Measurements from ENCODE around the gene ARF1. TPM values are rescaled to one million over a fixed set of nuclear protein-coding genes. Genes with fewer than 3 reads are reported as not detected.

ARF1 gene
- total and polyA plus RNA-seq, 10 of the 15 experiments (the other 5 are each of a cell fraction or from before 2014, with no cell fraction given): 48.4 to 508 (median 283) TPM

DNA sequence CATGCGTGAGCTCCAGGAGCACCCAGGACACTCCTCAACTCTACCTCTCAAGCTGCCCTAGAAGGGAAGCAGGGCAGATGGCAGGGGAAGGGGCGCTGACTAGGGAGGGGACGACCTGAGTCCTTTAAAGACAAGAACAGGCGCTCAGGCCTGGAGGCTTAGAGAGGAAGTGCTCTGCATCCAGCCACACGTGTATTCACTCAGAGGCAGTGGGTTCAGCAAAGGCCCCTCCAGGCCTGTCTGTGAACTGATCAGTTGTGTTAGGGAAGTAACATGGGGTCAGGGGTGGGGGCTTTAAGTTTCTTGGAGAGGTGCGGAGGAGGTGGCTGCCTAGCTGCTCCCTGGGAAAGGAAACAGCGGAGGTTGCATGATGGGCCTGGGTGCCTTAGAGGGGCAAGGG lies 37.1 kb upstream of the ARF1 start:
- ChIA-PET SMC1A (ENCODE audit: uncharacterized antibody, unreplicated experiment) (no interaction called here), RAD21 (ENCODE audit: unreplicated experiment) (no interaction called here), POLR2A (interaction anchor here (0.6 kb wide), 1 partner anchor 1260 kb away, joined by 11 read pairs; no protein-coding TSS in a partner anchor), CTCF (no interaction called here)
- Histone ChIP-seq H3K4me2 (ENCODE audit: control insufficient read depth, insufficient read depth) (no peak overlapping the region), H3K27ac (ENCODE audit: control insufficient read depth, insufficient read depth) (no peak overlapping the region), H3K79me2 (ENCODE audit: control insufficient read depth, insufficient read depth, low read length) (no peaks in the 10 kb centered on the region), H3K36me3 (ENCODE audit: control insufficient read depth in 2 of 2, insufficient read depth in 2 of 2, low read length in 1 of 2) (no peaks in the 10 kb centered on the region), H3K9me3 (replicated peaks; ENCODE audit: control insufficient read depth, insufficient read depth, low read length) (no peaks in the 10 kb centered on the region), H3K4me3 (no peak overlapping the region), H3K4me1 (ENCODE audit: control insufficient read depth, insufficient read depth, low read length) (no peaks in the 10 kb centered on the region), H3K9ac (ENCODE audit: control insufficient read depth, insufficient read depth, low read length) (no peak overlapping the region), H2AFZ (ENCODE audit: control insufficient read depth, low read depth, low read length) (no peak overlapping the region), H4K20me1 (ENCODE audit: control insufficient read depth, insufficient read depth) (no peaks in the 10 kb centered on the region; the same call in 1 of the 2 replicates), H3K27me3 (replicated peaks in 1 of 2; ENCODE audit: control insufficient read depth in 2 of 2, insufficient read depth in 2 of 2, low read length in 1 of 2) (peaks cover 0 to 5% of the 10 kb centered on the region in 2 experiments; a peak in 2 of 4 replicates)
- BruUV-seq (replicated peaks): no TSS peak
- DNase-seq (ENCODE audit: low read depth, low spot score) (no peak), FAIRE-seq (no peak), ATAC-seq (no peak)
- TF ChIP-seq, protein P1, sequence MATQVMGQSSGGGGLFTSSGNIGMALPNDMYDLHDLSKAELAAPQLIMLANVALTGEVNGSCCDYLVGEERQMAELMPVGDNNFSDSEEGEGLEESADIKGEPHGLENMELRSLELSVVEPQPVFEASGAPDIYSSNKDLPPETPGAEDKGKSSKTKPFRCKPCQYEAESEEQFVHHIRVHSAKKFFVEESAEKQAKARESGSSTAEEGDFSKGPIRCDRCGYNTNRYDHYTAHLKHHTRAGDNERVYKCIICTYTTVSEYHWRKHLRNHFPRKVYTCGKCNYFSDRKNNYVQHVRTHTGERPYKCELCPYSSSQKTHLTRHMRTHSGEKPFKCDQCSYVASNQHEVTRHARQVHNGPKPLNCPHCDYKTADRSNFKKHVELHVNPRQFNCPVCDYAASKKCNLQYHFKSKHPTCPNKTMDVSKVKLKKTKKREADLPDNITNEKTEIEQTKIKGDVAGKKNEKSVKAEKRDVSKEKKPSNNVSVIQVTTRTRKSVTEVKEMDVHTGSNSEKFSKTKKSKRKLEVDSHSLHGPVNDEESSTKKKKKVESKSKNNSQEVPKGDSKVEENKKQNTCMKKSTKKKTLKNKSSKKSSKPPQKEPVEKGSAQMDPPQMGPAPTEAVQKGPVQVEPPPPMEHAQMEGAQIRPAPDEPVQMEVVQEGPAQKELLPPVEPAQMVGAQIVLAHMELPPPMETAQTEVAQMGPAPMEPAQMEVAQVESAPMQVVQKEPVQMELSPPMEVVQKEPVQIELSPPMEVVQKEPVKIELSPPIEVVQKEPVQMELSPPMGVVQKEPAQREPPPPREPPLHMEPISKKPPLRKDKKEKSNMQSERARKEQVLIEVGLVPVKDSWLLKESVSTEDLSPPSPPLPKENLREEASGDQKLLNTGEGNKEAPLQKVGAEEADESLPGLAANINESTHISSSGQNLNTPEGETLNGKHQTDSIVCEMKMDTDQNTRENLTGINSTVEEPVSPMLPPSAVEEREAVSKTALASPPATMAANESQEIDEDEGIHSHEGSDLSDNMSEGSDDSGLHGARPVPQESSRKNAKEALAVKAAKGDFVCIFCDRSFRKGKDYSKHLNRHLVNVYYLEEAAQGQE (IDR thresholded peaks at IDR 0.05; ENCODE audit: low read depth, low read length): no peak
- TF ChIP-seq ZSCAN29 (IDR thresholded peaks at IDR 0.05) (no peak), DPF2 (IDR thresholded peaks at IDR 0.05) (no peak), PAX8 (IDR thresholded peaks at IDR 0.05) (no peak), MYC (IDR thresholded peaks at IDR 0.05; ENCODE audit: insufficient read depth, insufficient read length, insufficient replicate concordance, low read length, severe bottlenecking) (no peak), TCF7 (IDR thresholded peaks at IDR 0.05; ENCODE audit: borderline replicate concordance) (no peak), POU2F2 (IDR thresholded peaks at IDR 0.05; ENCODE audit: borderline replicate concordance, low read depth, low read length) (no peak), EED (IDR thresholded peaks at IDR 0.05; ENCODE audit: low read depth) (no peak), TARDBP (IDR thresholded peaks at IDR 0.05; ENCODE audit: borderline replicate concordance) (no peak), RBBP5 (conservative IDR thresholded peaks at IDR 0.05) (no peak)
- TF ChIP-seq, protein P2, sequence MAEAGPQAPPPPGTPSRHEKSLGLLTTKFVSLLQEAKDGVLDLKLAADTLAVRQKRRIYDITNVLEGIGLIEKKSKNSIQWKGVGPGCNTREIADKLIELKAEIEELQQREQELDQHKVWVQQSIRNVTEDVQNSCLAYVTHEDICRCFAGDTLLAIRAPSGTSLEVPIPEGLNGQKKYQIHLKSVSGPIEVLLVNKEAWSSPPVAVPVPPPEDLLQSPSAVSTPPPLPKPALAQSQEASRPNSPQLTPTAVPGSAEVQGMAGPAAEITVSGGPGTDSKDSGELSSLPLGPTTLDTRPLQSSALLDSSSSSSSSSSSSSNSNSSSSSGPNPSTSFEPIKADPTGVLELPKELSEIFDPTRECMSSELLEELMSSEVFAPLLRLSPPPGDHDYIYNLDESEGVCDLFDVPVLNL (IDR thresholded peaks at IDR 0.05; ENCODE audit: low read depth, low read length): no peak
- TF ChIP-seq, protein P3, sequence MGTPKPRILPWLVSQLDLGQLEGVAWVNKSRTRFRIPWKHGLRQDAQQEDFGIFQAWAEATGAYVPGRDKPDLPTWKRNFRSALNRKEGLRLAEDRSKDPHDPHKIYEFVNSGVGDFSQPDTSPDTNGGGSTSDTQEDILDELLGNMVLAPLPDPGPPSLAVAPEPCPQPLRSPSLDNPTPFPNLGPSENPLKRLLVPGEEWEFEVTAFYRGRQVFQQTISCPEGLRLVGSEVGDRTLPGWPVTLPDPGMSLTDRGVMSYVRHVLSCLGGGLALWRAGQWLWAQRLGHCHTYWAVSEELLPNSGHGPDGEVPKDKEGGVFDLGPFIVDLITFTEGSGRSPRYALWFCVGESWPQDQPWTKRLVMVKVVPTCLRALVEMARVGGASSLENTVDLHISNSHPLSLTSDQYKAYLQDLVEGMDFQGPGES (IDR thresholded peaks at IDR 0.05): no peak
- 21% methylated on average over 7 of the region's 7 CpGs for WGBS (ENCODE audit: insufficient coverage, insufficient replicate concordance, low lambda C conversion rate, missing lambda C conversion rate)
- in situ Hi-C loops (cut with MboI) (no loop called here), intact Hi-C loops (cut with micrococcal nuclease; ENCODE audit: unreplicated experiment) (no loop called here)

Measured in GM12878 (cell line).